ENCODE measurements around the gene LTA4H. TPM values are rescaled to one million over a fixed set of nuclear protein-coding genes. Genes with fewer than 3 reads are reported as not detected.

The LTA4H gene
- total RNA-seq, 1 donor from 2014 or later = 98.9 TPM

DNA sequence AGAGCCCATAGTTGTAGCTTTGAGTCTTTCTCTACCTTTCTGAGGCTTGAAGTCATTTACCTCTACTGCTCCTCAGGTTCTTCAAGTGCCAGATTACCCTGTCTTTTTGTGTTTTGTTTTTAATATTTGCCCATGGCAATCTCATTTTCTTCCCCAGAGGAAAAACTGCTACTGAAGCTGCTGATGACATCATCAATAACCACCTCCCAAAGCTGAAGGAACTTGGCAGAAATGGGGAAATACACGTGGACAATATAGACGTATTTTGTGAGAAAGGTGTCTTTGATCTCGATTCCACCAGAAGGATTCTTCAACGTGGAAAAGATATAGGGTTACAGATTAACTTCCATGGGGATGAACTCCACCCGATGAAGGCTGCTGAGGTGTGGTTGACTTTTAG lies 75.1 kb downstream of the LTA4H start:
- no peaks in the 10 kb centered on the region for H3K4me1 Mint-ChIP-seq (ENCODE audit: low read depth)
- no peak overlapping the region for H3K4me3 Mint-ChIP-seq (ENCODE audit: low read depth)
- no peaks in the 10 kb centered on the region for H3K36me3 Mint-ChIP-seq (ENCODE audit: insufficient read depth)
- no peak for DNase-seq (ENCODE audit: low spot score, unreplicated experiment)
- H3K9me3 Mint-ChIP-seq (ENCODE audit: low read depth) = no peaks in the 10 kb centered on the region
- H3K27me3 Mint-ChIP-seq = no peaks in the 10 kb centered on the region
- TF ChIP-seq, protein P1, sequence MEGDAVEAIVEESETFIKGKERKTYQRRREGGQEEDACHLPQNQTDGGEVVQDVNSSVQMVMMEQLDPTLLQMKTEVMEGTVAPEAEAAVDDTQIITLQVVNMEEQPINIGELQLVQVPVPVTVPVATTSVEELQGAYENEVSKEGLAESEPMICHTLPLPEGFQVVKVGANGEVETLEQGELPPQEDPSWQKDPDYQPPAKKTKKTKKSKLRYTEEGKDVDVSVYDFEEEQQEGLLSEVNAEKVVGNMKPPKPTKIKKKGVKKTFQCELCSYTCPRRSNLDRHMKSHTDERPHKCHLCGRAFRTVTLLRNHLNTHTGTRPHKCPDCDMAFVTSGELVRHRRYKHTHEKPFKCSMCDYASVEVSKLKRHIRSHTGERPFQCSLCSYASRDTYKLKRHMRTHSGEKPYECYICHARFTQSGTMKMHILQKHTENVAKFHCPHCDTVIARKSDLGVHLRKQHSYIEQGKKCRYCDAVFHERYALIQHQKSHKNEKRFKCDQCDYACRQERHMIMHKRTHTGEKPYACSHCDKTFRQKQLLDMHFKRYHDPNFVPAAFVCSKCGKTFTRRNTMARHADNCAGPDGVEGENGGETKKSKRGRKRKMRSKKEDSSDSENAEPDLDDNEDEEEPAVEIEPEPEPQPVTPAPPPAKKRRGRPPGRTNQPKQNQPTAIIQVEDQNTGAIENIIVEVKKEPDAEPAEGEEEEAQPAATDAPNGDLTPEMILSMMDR (IDR thresholded peaks at IDR 0.05; ENCODE audit: unreplicated experiment) = no peak
- H3K27ac Mint-ChIP-seq = no peak overlapping the region

DNA sequence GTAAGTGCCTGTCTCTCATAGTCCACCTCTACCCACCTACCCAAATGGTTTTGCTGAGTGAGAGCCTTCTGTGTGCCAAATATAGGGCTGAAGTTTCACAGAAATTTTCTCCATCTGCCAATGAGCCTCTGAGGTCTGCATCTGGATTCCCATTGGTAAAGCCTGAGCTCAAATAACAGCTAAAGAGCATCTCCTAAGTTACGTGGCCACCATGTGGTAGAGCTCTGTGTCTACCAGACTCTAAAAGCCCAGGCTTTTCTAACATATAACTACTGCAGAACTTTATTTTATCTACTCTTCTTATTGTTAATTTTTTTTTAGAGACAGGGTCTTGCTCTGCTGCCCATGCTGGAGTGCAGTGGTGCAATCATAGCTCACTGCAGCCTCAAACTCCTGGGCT lies 76.3 kb downstream of the LTA4H start:
- no peak for DNase-seq (ENCODE audit: low spot score, unreplicated experiment)
- TF ChIP-seq, protein P1 (IDR thresholded peaks at IDR 0.05; ENCODE audit: unreplicated experiment) = peak; percentile 14
- Mint-ChIP-seq H3K36me3 (ENCODE audit: insufficient read depth) (no peaks in the 10 kb centered on the region), H3K4me1 (ENCODE audit: low read depth) (no peaks in the 10 kb centered on the region), H3K27me3 (no peaks in the 10 kb centered on the region), H3K4me3 (ENCODE audit: low read depth) (no peak overlapping the region), H3K27ac (no peak overlapping the region), H3K9me3 (ENCODE audit: low read depth) (no peaks in the 10 kb centered on the region)

DNA sequence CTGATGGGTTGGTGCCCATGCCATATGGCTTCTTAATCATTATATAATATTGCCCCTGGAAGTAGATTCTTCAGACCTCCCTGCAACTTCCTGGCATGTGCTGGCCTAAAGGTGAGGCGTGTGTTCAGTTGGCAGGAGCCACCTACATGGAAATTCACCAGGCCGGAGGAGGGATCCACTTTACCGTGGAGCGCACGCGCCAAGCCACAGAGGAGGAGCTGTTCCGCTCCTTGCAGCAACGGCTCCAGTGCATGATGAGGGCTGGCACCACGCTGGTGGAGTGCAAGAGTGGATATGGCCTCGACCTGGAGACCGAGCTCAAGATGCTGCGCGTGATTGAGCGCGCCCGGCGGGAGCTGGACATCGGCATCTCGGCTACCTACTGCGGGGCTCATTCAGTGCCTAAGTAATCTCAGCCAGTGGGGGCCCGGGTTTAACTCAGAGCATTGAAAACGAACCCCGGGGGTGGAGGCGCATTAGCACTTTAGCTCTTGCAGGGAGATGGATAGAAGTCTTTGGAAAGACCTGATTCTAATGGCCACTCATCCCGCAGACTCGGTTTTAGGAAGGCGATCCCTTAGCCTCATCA lies 78.7 kb downstream of the LTA4H start:
- H3K27me3 Mint-ChIP-seq = no peaks in the 10 kb centered on the region
- TF ChIP-seq, protein P1 (IDR thresholded peaks at IDR 0.05; ENCODE audit: unreplicated experiment) = no peak
- no peak overlapping the region for H3K27ac Mint-ChIP-seq
- no peaks in the 10 kb centered on the region for H3K4me1 Mint-ChIP-seq (ENCODE audit: low read depth)
- H3K36me3 Mint-ChIP-seq (ENCODE audit: insufficient read depth) = no peaks in the 10 kb centered on the region
- no peak overlapping the region for H3K4me3 Mint-ChIP-seq (ENCODE audit: low read depth)
- no peak for DNase-seq (ENCODE audit: low spot score, unreplicated experiment)
- no peaks in the 10 kb centered on the region for H3K9me3 Mint-ChIP-seq (ENCODE audit: low read depth)

DNA sequence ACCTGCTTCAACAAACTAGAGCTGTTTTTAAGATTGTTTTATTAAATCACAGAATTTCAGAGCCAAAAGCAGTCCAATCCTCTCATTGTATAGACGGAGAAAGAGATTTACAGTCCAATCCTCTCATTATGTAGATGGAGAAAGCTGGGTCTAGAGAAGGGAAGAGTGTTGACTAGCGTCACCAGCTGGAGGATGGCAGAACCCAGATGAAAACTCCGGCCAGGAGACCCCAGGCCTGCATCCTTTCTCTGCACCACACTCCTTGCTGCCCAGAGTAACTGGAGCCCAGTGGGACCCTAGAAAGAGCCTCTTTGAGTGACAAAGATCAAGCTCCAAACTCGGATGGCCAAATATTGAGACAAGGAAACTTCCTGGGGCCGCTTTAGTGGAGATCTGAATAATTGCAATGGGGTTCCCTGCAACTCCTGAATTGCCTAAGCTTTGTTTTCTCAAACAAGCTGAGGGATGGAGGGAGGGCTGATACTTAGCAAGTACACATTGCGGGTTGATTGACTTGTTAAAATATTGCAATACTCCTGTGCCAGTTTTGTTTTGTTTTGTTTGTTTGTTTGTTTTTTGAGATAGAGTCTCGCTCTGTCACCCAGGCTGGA lies 79.7 kb downstream of the LTA4H start:
- Mint-ChIP-seq H3K9me3 (ENCODE audit: low read depth) (peaks cover 3% of the 10 kb centered on the region), H3K36me3 (ENCODE audit: insufficient read depth) (no peaks in the 10 kb centered on the region), H3K4me1 (ENCODE audit: low read depth) (no peaks in the 10 kb centered on the region), H3K27ac (no peak overlapping the region), H3K27me3 (no peaks in the 10 kb centered on the region), H3K4me3 (ENCODE audit: low read depth) (no peak overlapping the region)
- DNase-seq (ENCODE audit: low spot score, unreplicated experiment) = no peak
- TF ChIP-seq, protein P1 (IDR thresholded peaks at IDR 0.05; ENCODE audit: unreplicated experiment) = no peak

DNA sequence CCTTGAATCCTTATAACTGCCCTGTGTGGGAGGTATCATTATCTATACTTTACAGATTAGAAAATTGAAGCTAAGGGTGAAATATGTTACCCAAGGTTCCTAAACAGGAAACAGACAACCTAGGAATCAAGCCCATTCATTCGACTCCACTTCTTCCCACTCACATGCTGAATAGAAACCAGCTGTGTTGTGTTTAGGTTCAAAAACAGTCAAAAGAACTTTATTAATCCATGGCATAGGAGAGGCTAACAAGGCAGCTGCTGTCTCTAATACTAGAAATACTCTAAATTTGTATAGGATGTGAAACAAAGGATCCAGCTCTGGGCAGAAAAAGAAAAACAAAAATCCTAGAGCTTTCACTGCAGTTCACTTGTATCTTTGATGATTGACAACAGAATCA lies 82.4 kb downstream of the LTA4H start:
- TF ChIP-seq, protein P1 (IDR thresholded peaks at IDR 0.05; ENCODE audit: unreplicated experiment) = no peak
- H3K27me3 Mint-ChIP-seq = no peaks in the 10 kb centered on the region
- no peak for DNase-seq (ENCODE audit: low spot score, unreplicated experiment)
- H3K4me1 Mint-ChIP-seq (ENCODE audit: low read depth) = peaks cover 2% of the 10 kb centered on the region
- H3K4me3 Mint-ChIP-seq (ENCODE audit: low read depth) = no peak overlapping the region
- H3K27ac Mint-ChIP-seq = no peak overlapping the region
- no peaks in the 10 kb centered on the region for H3K36me3 Mint-ChIP-seq (ENCODE audit: insufficient read depth)
- H3K9me3 Mint-ChIP-seq (ENCODE audit: low read depth) = peaks cover 3% of the 10 kb centered on the region

Data from progenitor cell of endocrine pancreas (in vitro differentiated cells).